ENCODE measurements around the gene AHDC1. TPM values are rescaled to one million over a fixed set of nuclear protein-coding genes. Genes with fewer than 3 reads are reported as not detected.

AHDC1 gene
- total RNA-seq, 2 experiments from 2014 or later = 15.3 to 19.3 TPM

DNA sequence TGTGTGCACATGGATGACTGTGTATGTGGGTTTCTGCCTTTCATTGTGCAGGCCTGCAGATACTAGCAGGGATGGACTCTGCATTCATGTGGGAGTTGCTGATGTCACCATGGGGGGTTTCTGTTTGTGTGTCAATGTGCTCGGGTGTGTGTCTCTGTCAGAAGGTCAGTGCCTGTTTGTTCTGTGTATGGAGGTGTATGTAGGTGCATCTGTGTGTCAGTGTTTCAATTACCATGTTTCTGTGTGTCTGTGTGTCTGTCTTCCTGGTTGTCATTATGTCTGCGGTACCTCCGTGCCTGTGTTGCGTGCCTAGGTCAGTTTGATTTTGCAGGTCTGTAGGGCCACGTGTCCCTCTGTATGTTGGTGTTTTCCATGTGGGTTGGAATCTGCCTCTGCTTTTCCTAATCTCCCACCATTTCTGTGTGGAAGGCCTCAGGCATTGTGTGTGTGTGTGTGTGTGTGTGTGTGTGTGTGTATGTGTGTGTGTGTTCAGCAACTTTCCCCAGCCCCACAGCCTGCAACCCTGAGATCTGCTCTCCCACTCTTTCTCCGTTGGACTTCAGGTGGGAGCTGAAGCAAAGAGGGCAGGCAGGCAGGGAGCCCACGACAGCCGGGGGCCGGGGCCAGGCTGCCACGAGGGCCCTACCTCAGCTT is 77.2 kb downstream of the AHDC1 start:
- H3K27ac Mint-ChIP-seq = peak overlapping the region; percentile 64
- H3K36me3 Mint-ChIP-seq (ENCODE audit: low read depth) = peaks cover 11% of the 10 kb centered on the region
- H3K9me3 Mint-ChIP-seq = no peaks in the 10 kb centered on the region
- no peak for DNase-seq
- H3K4me1 Mint-ChIP-seq = peaks cover 70% of the 10 kb centered on the region
- peak overlapping the region; percentile 76 for H3K4me3 Mint-ChIP-seq
- ChIA-PET POLR2A (interaction anchor here (1.2 kb wide), 1 partner anchor 78 kb away, joined by 4 read pairs; the partner anchor contains the start of gene AHDC1), CTCF (interaction anchor here (0.8 to 4.2 kb wide), 7 partner anchors 13 to 160 kb away, joined by 3 to 22 read pairs (median 3); partner anchors contain the start of genes AHDC1, IFI6 and MAP3K6)
- no peaks in the 10 kb centered on the region for H3K27me3 Mint-ChIP-seq

- no peaks in the 10 kb centered on the region for H3K27me3 Mint-ChIP-seq
- peaks cover 11% of the 10 kb centered on the region for H3K36me3 Mint-ChIP-seq (ENCODE audit: low read depth)
- H3K27ac Mint-ChIP-seq = peak overlapping the region; percentile 64
- CTCF ChIA-PET = interaction anchor here (0.8 to 4.2 kb wide), 10 partner anchors 12 to 159 kb away, joined by 3 to 22 read pairs (median 3); partner anchors contain the start of genes AHDC1, IFI6 and MAP3K6
- peaks cover 75% of the 10 kb centered on the region for H3K4me1 Mint-ChIP-seq
- peak; percentile 73 for DNase-seq
- peak overlapping the region; percentile 76 for H3K4me3 Mint-ChIP-seq
- POLR2A ChIA-PET = interaction anchor here (0.5 to 1.2 kb wide), 3 partner anchors 42 to 850 kb away, joined by 4 to 6 read pairs (median 4); partner anchors contain the start of gene AHDC1
- no peaks in the 10 kb centered on the region for H3K9me3 Mint-ChIP-seq
Measured at GRCh38 chr1:27525296-27526272, 78.4 kb downstream of the AHDC1 start.

DNA sequence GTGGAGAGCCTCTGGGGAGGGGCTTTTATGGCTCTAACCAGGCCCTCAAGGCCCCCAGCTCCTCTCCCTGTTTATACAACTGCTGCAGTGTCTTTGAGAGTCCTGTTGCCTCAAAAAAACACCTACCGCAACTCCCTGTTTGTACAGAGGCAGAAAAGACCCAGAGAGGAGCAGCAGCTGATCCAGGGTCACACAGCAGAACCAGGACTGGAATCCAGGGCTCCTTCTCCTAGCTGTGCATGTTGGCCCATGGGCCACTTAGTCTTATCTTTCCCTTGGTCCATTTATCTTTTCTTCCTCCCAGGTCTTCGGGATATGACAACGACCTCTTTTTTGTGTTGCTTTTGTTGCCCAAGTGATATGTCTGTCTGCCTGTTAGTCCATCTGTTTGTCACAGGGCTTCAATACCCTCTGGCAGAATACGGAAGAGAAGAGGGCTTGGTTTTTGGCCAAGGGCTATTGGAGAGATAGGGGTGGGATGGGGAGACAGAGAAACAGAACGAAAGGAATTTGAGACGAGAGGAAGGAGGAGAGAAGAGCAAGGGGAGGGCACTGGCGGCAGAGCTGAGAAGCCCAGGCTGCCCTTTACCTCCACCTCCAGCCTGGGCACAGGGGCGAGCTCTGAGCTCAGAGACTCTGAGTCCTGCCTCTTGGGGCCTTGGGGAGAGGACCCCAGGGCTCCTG is 80.5 kb downstream of the AHDC1 start:
- Mint-ChIP-seq H3K27me3 (no peaks in the 10 kb centered on the region), H3K36me3 (ENCODE audit: low read depth) (peaks cover 7% of the 10 kb centered on the region), H3K4me1 (peaks cover 75% of the 10 kb centered on the region), H3K27ac (peak overlapping the region; percentile 98), H3K9me3 (no peaks in the 10 kb centered on the region), H3K4me3 (peak overlapping the region; percentile 84)
- ChIA-PET CTCF (interaction anchor here (0.5 to 4.2 kb wide), 24 partner anchors 10 to 235 kb away, joined by 3 to 22 read pairs (median 4); partner anchors contain the start of genes AHDC1 and WASF2), POLR2A (no interaction called here)
- DNase-seq = no peak

DNA sequence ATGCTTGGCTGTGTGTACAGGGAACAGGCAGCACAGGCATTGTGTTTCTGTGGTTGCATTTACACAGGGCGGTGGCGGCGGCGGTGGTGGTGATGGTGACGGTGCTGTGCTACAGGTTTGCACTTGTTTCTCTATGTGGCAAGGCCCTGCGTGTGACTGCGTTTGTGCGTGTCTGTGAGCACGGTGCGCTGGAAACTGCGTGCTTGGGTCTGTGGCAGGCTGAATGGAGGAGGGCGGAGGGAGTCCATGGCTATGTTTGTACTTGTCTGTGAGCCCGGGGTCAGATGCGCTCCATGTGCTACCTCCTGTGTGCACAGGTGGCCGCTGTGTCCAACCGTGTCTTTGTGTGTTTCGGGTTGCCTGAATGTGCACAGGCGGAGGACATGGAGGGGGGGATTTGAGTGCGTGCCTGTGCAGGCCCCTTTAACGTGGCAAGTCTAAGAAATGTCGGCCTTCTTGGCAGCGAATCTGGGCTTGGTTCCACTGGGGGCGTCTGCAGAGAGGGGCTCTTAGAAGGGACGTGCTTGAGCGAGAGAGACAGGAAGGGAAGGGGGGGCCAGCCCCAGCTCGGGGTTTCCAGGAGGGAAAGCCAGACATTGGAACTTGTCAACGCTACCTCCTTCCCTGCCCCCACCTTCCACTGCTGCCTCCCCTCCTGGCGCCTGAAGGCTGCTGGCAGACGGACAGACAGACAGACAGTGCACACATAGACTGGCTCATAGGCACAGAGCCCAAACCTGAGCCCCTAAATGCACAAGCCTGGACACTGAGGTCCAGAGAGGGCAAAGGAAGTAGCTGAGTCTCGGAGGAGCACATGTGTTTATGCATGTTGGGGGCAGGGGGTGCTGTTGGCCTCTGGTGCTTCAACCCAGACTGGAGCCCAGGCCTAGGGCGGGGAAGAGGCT is 81.3 kb downstream of the AHDC1 start:
- CTCF ChIA-PET = interaction anchor here (0.5 to 4.2 kb wide), 26 partner anchors 9 to 235 kb away, joined by 3 to 22 read pairs (median 3); partner anchors contain the start of genes AHDC1 and WASF2
- Mint-ChIP-seq H3K27me3 (no peaks in the 10 kb centered on the region), H3K4me3 (peak overlapping the region; percentile 84), H3K36me3 (ENCODE audit: low read depth) (peaks cover 7% of the 10 kb centered on the region), H3K4me1 (peaks cover 78% of the 10 kb centered on the region), H3K27ac (peak overlapping the region; percentile 98), H3K9me3 (no peaks in the 10 kb centered on the region)
- POLR2A ChIA-PET = no interaction called here
- DNase-seq = peak; percentile 81

DNA sequence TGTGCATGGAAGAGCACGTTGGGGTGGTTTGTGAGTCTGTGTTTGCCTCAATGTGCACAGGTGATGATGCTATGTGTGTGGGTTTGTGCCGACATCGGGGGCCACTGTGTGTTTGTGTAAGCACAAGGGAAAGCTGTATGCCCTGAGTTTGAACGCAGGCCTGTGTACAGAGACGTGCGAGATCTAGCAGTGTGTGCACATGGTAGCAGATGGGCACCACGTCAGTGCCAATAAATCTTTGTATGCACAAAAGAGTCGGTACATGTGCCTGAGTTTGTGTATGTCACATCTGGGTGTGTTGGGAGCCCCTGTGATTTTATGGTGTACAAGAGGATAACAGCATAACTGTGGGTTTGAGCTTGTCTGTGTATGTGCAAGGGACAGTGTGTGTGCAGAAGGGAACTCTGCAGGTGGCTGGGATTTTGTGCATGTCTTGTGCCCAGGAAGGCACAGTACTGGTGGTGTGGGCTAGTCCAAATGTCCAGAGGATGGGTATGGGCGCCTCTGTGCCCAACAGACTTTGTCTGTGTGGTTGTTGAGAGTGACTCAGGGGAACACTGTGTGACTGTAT is 82.0 kb downstream of the AHDC1 start:
- peak overlapping the region; percentile 84 for H3K4me3 Mint-ChIP-seq
- H3K36me3 Mint-ChIP-seq (ENCODE audit: low read depth) = peaks cover 7% of the 10 kb centered on the region
- H3K9me3 Mint-ChIP-seq = no peaks in the 10 kb centered on the region
- H3K27me3 Mint-ChIP-seq = no peaks in the 10 kb centered on the region
- POLR2A ChIA-PET = interaction anchor here (0.6 kb wide), 1 partner anchor 32 kb away, joined by 4 read pairs; the partner anchor contains the start of gene WASF2
- peak; percentile 19 for DNase-seq
- H3K4me1 Mint-ChIP-seq = peaks cover 78% of the 10 kb centered on the region
- peak overlapping the region; percentile 98 for H3K27ac Mint-ChIP-seq
- CTCF ChIA-PET = interaction anchor here (0.5 to 1.9 kb wide), 5 partner anchors 8 to 164 kb away, joined by 3 to 5 read pairs (median 3); no protein-coding TSS in a partner anchor

DNA sequence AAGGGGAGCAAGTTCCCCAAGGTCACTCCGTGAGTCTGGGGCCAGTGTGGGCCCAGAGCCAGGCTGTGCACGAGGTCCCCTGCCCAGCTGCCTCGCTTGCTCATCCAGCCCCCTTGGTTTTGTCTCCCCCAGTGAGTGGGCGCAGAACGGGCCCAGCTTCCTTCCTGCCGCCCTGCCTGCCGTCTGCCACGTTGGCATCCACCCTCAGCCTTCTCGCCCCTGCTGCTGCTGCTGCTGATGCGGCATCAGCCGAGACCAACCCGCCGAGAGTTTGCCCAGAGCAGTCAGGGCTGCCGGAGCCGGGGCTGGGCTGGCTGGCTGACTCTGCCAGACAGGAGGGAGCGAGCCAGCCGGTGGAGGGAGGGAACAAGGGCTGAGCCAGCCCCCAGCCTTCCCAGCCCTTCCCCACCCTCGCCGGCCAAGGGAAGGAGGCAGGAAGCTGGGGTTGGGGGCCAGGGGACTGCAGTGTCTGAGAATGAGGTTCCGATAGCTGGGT is 82.6 kb downstream of the AHDC1 start:
- H3K4me3 Mint-ChIP-seq = peak overlapping the region; percentile 84
- H3K27me3 Mint-ChIP-seq = no peaks in the 10 kb centered on the region
- peaks cover 72% of the 10 kb centered on the region for H3K4me1 Mint-ChIP-seq
- H3K27ac Mint-ChIP-seq = peak overlapping the region; percentile 98
- H3K36me3 Mint-ChIP-seq (ENCODE audit: low read depth) = peaks cover 3% of the 10 kb centered on the region
- H3K9me3 Mint-ChIP-seq = no peaks in the 10 kb centered on the region
- POLR2A ChIA-PET = interaction anchor here (0.6 kb wide), 1 partner anchor 31 kb away, joined by 4 read pairs; the partner anchor contains the start of gene WASF2
- peak; percentile 43 for DNase-seq
- CTCF ChIA-PET = interaction anchor here (0.5 to 1.3 kb wide), 3 partner anchors 14 to 101 kb away, joined by 3 to 4 read pairs (median 3); no protein-coding TSS in a partner anchor

DNA sequence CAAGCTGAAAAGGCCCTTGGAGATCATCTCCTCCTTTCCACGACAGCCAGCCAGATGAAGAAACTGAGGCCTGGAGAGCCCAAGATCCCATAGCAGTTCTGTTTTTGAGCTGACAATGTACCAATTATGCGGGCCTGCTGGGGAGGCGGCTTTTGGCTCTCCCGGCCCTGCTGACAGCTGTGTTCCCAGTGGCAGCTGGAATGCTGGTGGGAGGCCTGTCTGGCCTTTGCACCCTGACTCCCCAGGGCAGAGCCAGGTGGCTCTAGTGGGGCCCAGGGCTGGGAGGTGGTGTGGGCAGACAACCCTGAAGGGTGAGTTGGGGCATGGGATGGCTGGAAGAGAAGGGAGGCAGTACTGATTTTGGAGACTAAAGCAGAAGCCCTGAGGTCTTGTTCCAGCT is 83.3 kb downstream of the AHDC1 start:
- no peak for DNase-seq
- H3K27ac Mint-ChIP-seq = peak overlapping the region; percentile 98
- no peaks in the 10 kb centered on the region for H3K9me3 Mint-ChIP-seq
- H3K36me3 Mint-ChIP-seq (ENCODE audit: low read depth) = no peaks in the 10 kb centered on the region
- H3K27me3 Mint-ChIP-seq = no peaks in the 10 kb centered on the region
- H3K4me1 Mint-ChIP-seq = peaks cover 65% of the 10 kb centered on the region
- CTCF ChIA-PET = interaction anchor here (1.3 kb wide), 1 partner anchor 100 kb away, joined by 4 read pairs; no protein-coding TSS in a partner anchor
- POLR2A ChIA-PET = no interaction called here
- H3K4me3 Mint-ChIP-seq = no peak overlapping the region

GRCh38 chr1:27519331-27520258 is 84.3 kb downstream of the AHDC1 start:
- ChIA-PET CTCF (interaction anchor here (0.5 kb wide), 1 partner anchor 20 kb away, joined by 3 read pairs; no protein-coding TSS in a partner anchor), POLR2A (no interaction called here)
- no peak for DNase-seq
- no peaks in the 10 kb centered on the region for H3K36me3 Mint-ChIP-seq (ENCODE audit: low read depth)
- H3K4me1 Mint-ChIP-seq = peaks cover 57% of the 10 kb centered on the region
- no peaks in the 10 kb centered on the region for H3K9me3 Mint-ChIP-seq
- H3K4me3 Mint-ChIP-seq = no peak overlapping the region
- H3K27ac Mint-ChIP-seq = no peak overlapping the region
- H3K27me3 Mint-ChIP-seq = no peaks in the 10 kb centered on the region

DNA sequence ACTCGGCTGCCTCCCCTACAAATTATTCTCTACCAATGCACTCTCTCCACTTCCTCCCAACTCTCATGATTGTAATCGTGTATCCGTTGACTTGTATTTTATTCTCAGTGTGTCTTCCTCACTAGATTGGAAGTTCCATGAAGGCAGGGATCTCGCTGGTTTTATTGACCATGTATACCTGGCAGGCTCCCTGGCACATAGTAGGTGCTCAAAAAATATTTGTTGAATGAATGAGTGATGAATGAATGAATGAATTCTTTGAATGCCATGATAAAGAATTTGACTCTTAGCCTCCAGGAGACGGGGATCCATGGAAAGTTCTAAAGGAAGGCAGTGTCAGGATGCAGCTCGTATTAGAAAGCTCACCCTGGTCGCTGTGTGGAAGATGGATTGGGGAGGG is 85.1 kb downstream of the AHDC1 start:
- H3K27ac Mint-ChIP-seq = no peak overlapping the region
- no peaks in the 10 kb centered on the region for H3K27me3 Mint-ChIP-seq
- DNase-seq = no peak
- no peaks in the 10 kb centered on the region for H3K36me3 Mint-ChIP-seq (ENCODE audit: low read depth)
- peaks cover 50% of the 10 kb centered on the region for H3K4me1 Mint-ChIP-seq
- ChIA-PET CTCF (interaction anchor here (0.5 to 1.5 kb wide), 2 partner anchors 19 to 69 kb away, joined by 3 to 5 read pairs; no protein-coding TSS in a partner anchor), POLR2A (no interaction called here)
- no peaks in the 10 kb centered on the region for H3K9me3 Mint-ChIP-seq
- H3K4me3 Mint-ChIP-seq = no peak overlapping the region
